GM18858 (cell line): ENCODE measurements around the gene PARK7.

Source experiments
- ATAC-seq: cut with Tn5 transposase; IDR thresholded peaks from one replicate; pipeline ENCODE4 v1.9.1; 2021; ENCODE audit not compliant: unreplicated experiment

PARK7 gene

DNA sequence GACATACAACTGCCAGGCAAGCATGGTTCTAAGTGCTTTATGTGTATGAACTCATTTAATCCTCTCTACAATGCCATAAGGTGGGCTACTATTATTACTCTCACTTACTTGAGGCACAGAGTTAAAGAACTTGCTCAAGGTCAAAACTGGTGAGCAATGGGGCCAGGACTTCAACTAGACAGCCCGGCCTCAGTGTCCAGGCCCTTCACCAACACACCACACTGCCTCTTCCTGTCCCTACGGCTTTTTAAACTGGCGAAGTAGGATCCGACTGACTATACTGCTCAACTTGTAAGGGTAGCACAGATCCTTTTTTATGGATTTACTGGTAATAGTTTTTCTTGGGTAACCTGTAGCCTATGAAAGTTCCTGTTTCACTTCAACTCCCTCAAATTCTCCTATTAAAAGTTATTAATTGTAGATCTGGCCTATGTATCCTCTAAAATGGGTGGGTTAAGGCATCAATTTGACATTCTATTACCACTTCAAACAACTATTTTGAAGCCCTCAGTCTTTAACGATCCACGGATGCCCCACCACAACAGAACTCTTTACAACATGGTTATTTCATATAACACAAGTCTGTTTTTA, 60.3 kb downstream of the PARK7 start:
- ATAC-seq, result no peak

GRCh38 chr1:8022395-8023286, 61.1 kb downstream of the PARK7 start:
- ATAC-seq, result no peak

DNA sequence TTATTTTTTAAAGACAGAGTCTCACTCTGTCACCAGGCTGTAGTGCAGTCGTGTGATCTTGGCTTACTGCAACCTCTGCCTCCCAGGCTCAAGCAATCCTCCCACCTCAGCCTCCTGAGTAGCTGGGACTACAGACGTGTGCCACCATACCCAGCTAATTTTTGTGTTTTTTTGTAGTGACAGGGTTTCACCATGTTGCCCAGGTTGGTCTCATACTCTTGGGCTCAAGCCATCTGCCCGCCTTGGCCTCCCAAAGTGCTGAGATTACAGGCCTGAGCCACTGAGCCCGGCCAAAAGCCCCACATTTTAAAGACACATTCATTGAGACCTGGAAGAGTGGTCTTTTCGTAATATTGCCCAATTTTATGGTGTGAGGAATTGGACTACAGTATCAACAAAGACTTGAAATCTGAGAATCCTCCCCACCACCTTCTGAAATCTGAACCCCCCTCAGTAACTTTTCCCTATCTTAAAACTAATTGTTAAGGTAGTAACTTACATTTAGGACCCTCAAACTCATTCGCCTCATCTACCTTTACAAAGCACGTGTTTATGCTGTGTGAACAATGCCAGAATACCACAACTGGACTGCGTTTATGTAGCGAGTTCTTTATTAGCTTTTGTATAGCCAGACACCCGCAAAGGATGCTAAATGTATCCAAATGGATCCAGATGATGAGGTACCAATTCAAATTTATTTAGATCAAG, 61.9 kb downstream of the PARK7 start:
- ATAC-seq, result no peak

DNA sequence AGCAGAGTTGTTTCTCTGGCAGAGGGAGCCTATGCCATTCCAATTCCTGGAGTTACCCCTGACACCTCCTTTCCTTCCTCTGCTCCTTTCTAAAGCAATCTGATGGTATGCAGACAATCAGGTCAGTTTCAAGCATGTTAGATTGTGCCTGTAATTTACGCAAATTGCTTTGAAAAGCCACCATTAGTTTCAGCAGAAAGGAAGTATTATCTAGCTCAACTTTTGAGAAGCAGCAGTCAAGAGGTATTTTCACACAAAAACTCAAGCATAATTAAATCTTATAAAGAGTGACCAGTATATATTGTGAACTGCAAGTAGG, 62.4 kb downstream of the PARK7 start:
- ATAC-seq, result no peak

- ATAC-seq, result no peak
Observed at GRCh38 chr1:8024329-8024728, 62.8 kb downstream of the PARK7 start.

DNA sequence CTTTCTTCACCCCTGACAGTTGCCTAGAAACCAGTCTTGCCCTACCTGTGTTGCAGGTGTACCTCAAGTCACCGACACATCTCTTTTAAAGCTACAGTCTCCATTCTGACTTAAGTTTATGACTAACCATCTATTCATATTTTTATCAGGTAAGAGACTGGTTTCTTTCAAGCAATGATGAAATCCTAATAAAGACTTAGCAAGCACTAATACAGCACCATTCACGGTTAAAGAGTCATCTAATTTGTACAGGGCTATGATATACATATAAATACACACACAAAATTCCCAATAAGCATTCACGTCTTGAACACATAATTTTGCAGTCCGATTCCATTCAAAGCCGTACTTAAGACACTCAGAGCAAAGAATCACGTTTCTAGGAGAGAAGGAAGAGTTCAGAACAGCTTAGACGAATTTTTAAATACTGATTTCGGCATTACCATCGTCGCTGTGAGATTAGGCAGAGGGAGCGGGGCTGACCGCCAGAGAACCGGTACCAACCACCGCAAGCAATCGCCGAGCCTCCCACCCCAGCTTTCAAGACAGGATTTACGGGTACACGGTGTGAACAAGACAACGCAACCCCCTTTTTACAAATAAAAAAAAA, 63.7 kb downstream of the PARK7 start:
- no peak for ATAC-seq

GRCh38 chr1:8025671-8026144, 64.2 kb downstream of the PARK7 start:
- ATAC-seq, result no peak

DNA sequence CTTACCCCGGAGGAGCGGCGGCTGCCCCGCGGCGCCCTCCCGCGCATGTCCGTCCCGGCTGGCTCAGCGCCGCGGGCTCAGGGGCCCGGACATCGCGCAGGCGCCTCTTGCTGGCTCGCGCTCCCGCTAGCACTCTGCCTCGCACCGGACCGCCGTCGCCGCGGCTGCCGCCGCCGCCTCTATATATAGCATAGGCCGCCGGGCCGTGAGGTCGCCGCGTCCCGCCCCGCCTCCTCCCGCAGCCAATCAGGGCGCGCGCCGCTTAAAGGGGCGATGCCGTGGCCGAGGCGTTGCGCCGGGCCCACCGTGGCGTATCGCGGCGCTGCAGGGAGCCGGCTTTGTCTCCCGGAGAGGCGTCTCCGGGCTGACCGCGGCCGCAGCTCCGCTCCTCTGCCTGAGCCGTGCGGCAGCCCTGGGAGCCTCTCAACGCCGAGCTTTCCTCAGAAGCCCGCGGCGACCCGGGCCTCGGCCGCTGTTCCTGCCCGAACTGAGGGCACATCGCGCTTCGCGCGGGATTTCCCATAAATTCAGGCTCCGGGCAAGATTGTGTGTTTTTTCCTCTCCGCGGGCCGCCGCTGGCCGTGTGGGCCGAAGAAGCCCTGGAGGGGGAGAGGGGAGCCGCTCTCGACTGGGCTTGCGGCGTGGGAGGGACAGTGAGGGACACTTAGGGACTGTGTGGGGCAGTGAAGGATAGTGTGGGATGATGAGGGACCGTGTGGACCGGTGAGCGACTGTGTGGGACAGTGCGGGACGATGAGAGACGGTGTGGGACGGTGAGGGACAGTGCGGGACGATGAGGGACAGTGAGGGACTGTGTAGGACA, 64.9 kb downstream of the PARK7 start, which contains the start of gene ERRFI1:
Gene ERRFI1 (minus strand): TSS at position 157 of the 823 bp plus-strand sequence. CDS start 10,690 bp downstream, outside the sequence.
- ATAC-seq, result no peak

DNA sequence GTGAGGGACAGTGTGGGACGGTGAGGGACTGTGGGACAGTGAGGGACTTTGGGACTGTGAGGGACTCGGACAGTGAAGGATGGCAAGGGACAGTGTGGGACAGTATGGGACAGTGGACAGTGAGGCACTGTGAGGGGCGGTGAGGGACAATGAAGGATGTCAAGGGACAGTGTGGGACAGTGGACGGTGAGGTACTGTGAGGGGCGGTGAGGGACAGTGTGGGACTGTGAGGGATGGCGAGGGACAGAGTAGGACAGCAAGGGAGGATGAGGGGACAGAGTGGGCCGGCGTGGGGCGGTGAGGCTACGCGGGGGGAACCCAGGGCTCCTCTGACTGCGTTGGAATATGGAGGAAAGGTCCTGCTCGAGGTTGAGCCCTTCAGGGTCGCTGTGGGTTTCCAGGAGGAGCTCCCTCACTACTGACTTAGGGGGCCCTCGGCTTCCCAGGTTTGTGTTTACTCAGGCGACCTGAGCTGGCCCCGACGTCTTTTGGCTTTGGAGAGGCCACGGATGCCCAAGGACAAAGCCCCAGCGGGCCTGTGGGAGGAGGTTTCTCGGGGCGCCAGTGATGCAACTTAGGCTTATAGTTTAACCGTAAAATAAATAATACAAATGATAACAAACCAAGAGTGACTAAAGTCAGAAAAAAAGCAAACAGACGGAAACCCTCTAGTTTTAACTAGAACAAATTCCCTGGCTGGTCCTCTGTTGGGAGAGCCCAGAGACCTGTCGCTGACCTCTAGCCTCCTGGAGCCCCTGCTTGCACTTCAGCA, 65.7 kb downstream of the PARK7 start:
- no peak for ATAC-seq

DNA sequence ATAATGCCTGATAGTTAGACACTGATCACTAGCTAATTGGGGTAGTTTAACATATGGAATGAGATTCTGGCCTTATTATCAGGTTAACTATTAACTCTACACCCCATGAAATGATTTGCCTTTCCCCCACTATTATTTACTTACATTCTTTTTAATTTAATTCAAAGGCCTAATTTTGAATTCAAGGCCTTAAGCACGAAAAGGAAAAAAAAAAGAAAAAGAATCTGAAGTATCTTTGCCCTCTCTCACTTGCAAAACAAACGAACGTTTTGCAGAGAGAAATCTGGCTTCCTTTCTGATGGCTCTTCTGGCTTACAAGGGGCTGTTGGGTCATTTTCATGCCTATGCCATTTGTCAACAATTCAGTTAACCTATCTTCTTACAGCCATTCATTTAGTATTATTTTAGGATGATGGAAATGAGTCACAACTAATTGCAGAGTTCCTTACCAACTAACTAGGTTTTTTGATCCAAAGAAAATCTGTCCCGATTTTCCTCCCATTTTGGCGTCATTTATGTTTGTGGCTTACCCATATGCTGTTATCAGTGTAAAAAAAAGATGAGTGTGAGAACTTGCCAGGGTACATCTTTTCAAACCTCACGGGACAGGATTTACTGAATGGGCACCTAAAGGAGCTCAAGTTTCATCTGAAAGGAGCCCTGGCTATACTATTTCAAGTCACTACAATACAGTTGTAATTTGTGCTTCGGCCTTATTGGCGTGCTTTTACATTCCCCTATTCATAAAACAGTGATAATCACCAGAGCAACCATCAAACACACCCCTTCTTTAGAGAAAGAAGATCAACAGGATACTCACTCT, 66.4 kb downstream of the PARK7 start:
- ATAC-seq, result no peak

DNA sequence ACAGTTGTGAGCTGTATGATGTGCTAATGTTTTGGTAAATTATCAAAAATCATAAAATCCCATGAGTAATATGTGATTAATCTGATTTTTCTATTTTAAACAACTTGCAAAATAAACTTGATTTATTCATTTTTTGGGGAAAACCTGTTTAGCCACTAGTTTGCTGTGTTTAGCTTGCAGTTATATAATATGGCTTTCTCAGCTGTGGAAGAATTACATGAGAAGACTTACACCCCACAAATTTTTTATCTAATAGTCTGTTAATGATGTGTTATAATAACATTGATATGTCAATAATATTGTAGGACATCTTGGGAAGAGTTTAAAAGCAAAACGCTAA, 67.0 kb downstream of the PARK7 start:
- ATAC-seq, result no peak

- ATAC-seq, result no peak
Observed at GRCh38 chr1:8031176-8031785, 69.8 kb downstream of the PARK7 start.

GRCh38 chr1:8032366-8032910, 70.9 kb downstream of the PARK7 start:
- no peak for ATAC-seq

- ATAC-seq, result no peak
Observed at GRCh38 chr1:8033322-8033721, 71.8 kb downstream of the PARK7 start.
